Measurements from ENCODE around the gene PCF11. TPM values are rescaled to one million over a fixed set of nuclear protein-coding genes. Genes with fewer than 3 reads are reported as not detected.
"Not testable (repeated sequence)": the region's sequence is repeated elsewhere in the genome, so short reads cannot be mapped to it uniquely, and the experiment has no call there.

The PCF11 gene
- total RNA-seq, 1 donor from 2014 or later, result 81.6 TPM

GRCh38 chr11:83191986-83192385 is 35.1 kb downstream of the PCF11 start:
- intact Hi-C loops (cut with micrococcal nuclease), result loop anchor here (5.0 kb wide), 1 partner anchor 230 kb away; no protein-coding TSS in a partner anchor

GRCh38 chr11:83192606-83193245 is 35.8 kb downstream of the PCF11 start:
- intact Hi-C loops (cut with micrococcal nuclease), result loop anchor here (1.0 to 5.0 kb wide), 5 partner anchors 36 to 291 kb away; partner anchors contain the start of genes CCDC90B and DDIAS

DNA sequence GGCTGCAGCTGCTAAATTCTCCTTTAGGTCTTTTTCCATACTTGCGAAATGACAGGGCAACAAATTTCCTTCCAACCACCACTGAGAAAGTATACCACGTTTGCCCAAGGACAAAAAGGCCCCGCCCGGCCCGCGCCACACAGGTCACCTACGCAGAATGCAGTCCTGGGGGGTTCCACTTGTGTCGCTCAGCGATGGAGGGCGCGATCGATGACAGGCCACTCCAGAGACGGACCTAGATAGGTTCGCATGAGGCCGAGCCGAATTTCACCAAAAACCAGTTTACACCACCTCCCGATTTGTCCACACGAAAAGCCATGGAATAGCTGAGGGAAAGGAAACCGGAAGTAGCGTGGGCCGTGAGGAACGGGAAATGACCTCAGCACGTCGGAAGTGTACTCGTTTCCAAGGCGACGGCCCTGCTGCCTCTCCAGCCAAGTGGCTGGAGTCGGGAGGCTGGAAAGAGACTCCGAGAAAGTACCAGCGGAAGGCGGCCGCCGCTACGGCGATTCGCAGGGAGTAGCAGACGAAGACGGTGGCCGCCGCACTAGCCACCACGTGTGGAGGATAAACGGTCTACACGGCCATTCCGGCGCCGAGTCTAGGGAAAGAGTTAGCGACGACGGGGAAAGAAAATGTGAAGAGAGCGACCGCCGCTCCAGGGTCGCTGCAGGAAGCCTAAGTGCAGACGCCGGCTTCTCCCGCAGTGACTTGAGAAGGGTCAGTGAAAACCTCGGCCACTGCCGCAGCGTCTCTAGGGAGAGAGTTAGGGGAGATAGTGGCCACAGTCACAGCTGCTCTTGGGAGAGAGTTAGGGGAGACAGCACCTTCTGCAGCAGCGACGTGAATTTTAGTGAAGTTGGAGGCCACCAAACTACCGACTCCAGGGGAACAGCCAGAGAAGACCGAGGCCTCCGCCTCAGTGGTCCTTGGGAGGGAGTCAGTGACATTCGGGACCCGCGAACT is 36.7 kb downstream of the PCF11 start, which contains the start of gene ANKRD42:
TSS of gene ANKRD42 (plus strand) at position 398 of the 966 bp plus-strand sequence. CDS start 959 bp downstream, outside the sequence.
- intact Hi-C loops (cut with micrococcal nuclease), result loop anchor here (1.0 to 5.0 kb wide), 5 partner anchors 37 to 292 kb away; partner anchors contain the start of genes CCDC90B and DDIAS

DNA sequence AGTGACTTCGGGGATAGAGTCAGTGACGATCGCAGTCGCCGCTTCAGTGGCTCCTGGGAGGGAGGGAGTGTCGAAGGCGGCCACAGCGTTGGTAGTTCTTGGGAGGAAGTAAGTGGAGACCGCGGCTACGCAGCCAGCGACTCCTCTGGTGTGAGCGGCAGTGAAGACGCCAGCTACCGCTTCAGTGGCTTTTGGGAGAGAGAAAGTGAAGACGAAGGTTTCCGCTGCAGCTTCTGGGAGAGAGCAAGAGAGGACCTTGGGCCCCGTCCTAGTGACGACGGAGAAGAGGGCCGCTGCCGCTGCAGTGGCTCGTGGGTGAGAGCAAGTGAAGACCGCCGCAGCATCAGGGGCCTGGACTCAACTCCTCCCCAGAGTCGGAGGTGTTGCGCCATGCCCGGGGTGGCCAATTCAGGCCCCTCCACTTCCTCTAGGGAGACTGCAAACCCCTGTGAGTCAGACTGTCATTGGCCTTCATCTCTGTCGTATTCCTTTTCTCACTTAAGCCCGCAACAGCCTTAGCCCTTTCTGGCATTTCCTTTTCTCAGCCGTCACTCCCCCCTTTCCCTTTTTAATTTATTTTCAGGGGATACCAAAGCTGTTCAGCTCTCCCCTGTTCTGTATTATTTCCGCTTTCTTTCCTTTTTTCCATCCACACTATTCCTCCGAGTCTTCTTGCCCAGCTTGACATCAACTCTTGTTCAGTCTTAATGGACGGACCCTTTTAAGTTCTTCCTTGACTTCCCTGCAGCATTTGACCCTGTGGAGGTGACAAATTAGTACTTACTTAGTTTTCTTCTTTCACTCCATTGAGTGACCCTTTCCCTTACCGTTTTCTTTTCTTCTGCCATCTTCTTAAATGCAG is 37.6 kb downstream of the PCF11 start:
- intact Hi-C loops (cut with micrococcal nuclease), result loop anchor here (5.0 kb wide), 1 partner anchor 232 kb away; no protein-coding TSS in a partner anchor

DNA sequence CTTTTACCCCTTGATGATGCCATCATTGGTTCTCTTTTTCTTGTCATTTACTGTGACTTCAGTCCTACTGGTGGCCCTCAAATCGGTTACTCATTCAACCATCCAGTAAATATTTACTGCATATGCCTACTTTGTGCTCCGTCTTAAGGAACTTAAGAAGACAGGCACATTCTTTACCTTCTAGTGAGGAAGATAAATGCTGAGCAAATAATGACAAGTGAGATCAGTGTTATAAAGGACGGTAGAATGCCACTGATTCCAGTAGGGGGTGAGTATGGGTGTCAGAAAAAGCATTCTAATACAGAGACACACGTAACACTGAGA is 38.2 kb downstream of the PCF11 start:
- intact Hi-C loops (cut with micrococcal nuclease), result no loop called here

DNA sequence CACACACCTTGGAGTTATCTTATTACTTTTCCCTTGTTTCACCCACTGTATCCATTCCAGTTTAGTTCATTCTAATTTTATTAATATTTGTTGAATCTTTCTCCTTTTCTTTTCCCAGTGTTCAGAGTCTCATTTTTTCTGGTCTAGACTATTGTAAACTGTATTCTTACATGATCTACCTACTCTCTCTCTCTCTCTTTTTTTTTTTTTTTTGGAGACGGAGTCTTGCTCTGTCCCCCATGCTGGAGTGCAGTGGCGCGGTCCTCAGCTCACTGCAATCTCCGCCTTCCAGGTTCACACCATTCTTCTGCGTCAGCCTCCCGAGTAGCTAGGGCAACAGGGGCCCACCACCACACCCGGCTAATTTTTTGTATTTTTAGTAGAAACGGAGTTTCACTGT is 38.7 kb downstream of the PCF11 start:
- intact Hi-C loops (cut with micrococcal nuclease), result no loop called here

GRCh38 chr11:83200035-83200434 is 43.1 kb downstream of the PCF11 start:
- intact Hi-C loops (cut with micrococcal nuclease), result no loop called here

DNA sequence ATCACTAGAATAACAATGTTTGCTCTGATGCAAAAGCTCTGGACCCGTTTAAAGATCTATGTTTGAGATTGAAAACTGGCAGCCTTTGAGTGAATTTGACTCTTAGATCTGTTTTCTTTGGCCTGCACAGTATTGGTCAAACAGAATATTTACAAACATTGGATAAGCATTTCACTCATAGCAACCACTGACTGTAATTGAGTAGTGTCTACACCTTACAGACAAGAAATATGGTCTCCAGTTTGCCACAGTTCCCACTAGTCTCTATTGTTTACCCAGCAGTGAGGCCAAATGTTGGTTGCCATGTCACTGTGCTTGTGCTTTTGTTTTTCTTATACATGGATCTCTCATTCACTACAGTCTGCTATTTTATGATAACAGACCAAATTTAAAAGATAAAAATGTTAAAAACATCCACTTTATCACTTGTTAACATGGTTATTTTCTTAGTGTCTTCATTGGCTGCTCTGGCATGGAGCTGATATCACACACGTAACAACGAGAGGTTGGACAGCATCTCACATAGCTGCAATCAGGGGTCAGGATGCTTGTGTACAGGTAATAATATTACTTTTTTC is 48.8 kb downstream of the PCF11 start:
- intact Hi-C loops (cut with micrococcal nuclease), result no loop called here

DNA sequence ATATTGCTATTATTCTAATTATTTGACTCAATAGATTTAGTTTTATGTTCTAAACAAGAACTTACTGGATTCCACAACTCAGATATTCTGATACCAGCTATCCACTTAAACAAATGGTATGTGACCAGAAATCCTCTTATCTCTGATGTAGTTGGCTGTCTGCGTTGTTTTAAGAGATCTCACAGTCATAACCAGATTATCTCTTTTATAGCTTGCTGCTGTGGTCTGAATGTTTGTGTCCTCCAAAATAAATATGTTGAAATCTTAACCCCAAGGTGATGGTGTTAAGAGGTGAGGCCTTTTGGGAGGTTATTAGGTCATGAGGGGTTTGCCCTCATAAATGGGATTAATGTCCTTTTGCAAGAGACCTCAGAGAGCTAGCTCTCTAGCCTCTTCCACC is 49.3 kb downstream of the PCF11 start:
- intact Hi-C loops (cut with micrococcal nuclease), result no loop called here

GRCh38 chr11:83206771-83207382 is 49.9 kb downstream of the PCF11 start:
- intact Hi-C loops (cut with micrococcal nuclease), result not testable (repeated sequence)

- intact Hi-C loops (cut with micrococcal nuclease), result no loop called here
Measured at GRCh38 chr11:83219095-83219494, 62.2 kb downstream of the PCF11 start.

- intact Hi-C loops (cut with micrococcal nuclease), result no loop called here
Measured at GRCh38 chr11:83220260-83220659, 63.3 kb downstream of the PCF11 start.

GRCh38 chr11:83221694-83222093 is 64.8 kb downstream of the PCF11 start:
- intact Hi-C loops (cut with micrococcal nuclease), result no loop called here

GRCh38 chr11:83222499-83222898 is 65.6 kb downstream of the PCF11 start:
- intact Hi-C loops (cut with micrococcal nuclease), result no loop called here

GRCh38 chr11:83223457-83223856 is 66.5 kb downstream of the PCF11 start:
- intact Hi-C loops (cut with micrococcal nuclease), result no loop called here

GRCh38 chr11:83235825-83236224 is 78.9 kb downstream of the PCF11 start:
- intact Hi-C loops (cut with micrococcal nuclease), result no loop called here

Data from T-helper 2 cell treated with Interferon-gamma antibody and Interleukin-4, amounts not matched to agents 100 ng/mL and 5 ng/mL, for 36 hours (primary cell).